Ectodermal cell (in vitro differentiated cells): Measurements from ENCODE around the gene RPS6KC1.
A peak's percentile ranks its signal among the peaks of the same experiment; 100 is the strongest.

ENCODE experiments used
- H3K27ac ChIP-seq: 2 replicates; pipeline ENCODE4 v1.7.0; 2013; ENCODE audit warnings: mild to moderate bottlenecking, low read depth, low read length; ENCODE audit not compliant: insufficient read depth, poor library complexity, severe bottlenecking
- H3K27me3 ChIP-seq: 2 replicates; pipeline ENCODE4 v1.7.0; 2013; ENCODE audit warnings: mild to moderate bottlenecking, low read length; ENCODE audit not compliant: insufficient read depth, control insufficient read depth, poor library complexity, severe bottlenecking
- H3K36me3 ChIP-seq: one replicate; pipeline ENCODE4 v1.7.0; 2013; ENCODE audit warnings: low read length; ENCODE audit not compliant: control insufficient read depth, insufficient read depth
- H3K4me1 ChIP-seq: one replicate; pipeline ENCODE4 v1.7.0; 2013; ENCODE audit warnings: low read length; ENCODE audit not compliant: control insufficient read depth, insufficient read depth
- H3K4me3 ChIP-seq: 2 replicates; pipeline ENCODE4 v1.7.0; 2013; ENCODE audit warnings: low read depth, low read length, control low read depth; ENCODE audit not compliant: insufficient read depth
- H3K9me3 ChIP-seq: 2 replicates; pipeline ENCODE4 v1.7.0; 2013; ENCODE audit warnings: mild to moderate bottlenecking, low read length, moderate library complexity; ENCODE audit not compliant: control insufficient read depth
- WGBS, 2 experiments: methylation state at CpG; one replicate each; pipeline ENCODE4 v1.1.7; 2013; ENCODE audit warnings: missing lambda C conversion rate in 2 of 2; 5-methylcytosine and 5-hydroxymethylcytosine counted together

The RPS6KC1 gene

GRCh38 chr1:213269829-213270228, 218.8 kb downstream of the RPS6KC1 start:
- Histone ChIP-seq H3K36me3 (no peaks in the 10 kb centered on the region), H3K4me1 (no peaks in the 10 kb centered on the region), H3K27me3 (no peaks in the 10 kb centered on the region), H3K9me3 (no peaks in the 10 kb centered on the region), H3K4me3 (no peak overlapping the region), H3K27ac (no peak overlapping the region)
- WGBS, 2 experiments, result 92 to 95% methylated on average over 1 of the region's 1 CpG

- 67 to 83% methylated on average over 1 of the region's 2 CpGs for WGBS, 2 experiments
- no peak overlapping the region for H3K4me3 ChIP-seq
- no peaks in the 10 kb centered on the region for H3K9me3 ChIP-seq
- H3K27me3 ChIP-seq, result no peaks in the 10 kb centered on the region
- H3K36me3 ChIP-seq, result no peaks in the 10 kb centered on the region
- no peaks in the 10 kb centered on the region for H3K4me1 ChIP-seq
- H3K27ac ChIP-seq, result no peak overlapping the region
These were observed 222.5 kb downstream of the RPS6KC1 start for GRCh38 chr1:213273546-213273945.

- Histone ChIP-seq H3K36me3 (no peaks in the 10 kb centered on the region), H3K27me3 (no peaks in the 10 kb centered on the region), H3K4me1 (no peaks in the 10 kb centered on the region), H3K9me3 (no peaks in the 10 kb centered on the region), H3K27ac (no peak overlapping the region), H3K4me3 (no peak overlapping the region)
These were observed 223.1 kb downstream of the RPS6KC1 start for GRCh38 chr1:213274140-213274539.

- Histone ChIP-seq H3K27me3 (no peaks in the 10 kb centered on the region), H3K36me3 (no peaks in the 10 kb centered on the region), H3K4me3 (no peak overlapping the region), H3K27ac (no peak overlapping the region), H3K4me1 (no peaks in the 10 kb centered on the region), H3K9me3 (no peaks in the 10 kb centered on the region)
- no CpG with 5 or more reads among the region's 1 CpG for WGBS, 2 experiments
These were observed 224.3 kb downstream of the RPS6KC1 start for GRCh38 chr1:213275293-213275692.

- Histone ChIP-seq H3K9me3 (no peaks in the 10 kb centered on the region), H3K27me3 (no peaks in the 10 kb centered on the region), H3K4me3 (no peak overlapping the region), H3K4me1 (peaks cover 4% of the 10 kb centered on the region), H3K36me3 (no peaks in the 10 kb centered on the region), H3K27ac (no peak overlapping the region)
- WGBS, 2 experiments, result 89 to 93% methylated on average over 2 of the region's 2 CpGs
These were observed 225.2 kb downstream of the RPS6KC1 start for GRCh38 chr1:213276236-213276635.

- no peak overlapping the region for H3K27ac ChIP-seq
- no peaks in the 10 kb centered on the region for H3K36me3 ChIP-seq
- WGBS, 2 experiments, result 91 to 95% methylated on average over 2 of the region's 2 CpGs
- no peaks in the 10 kb centered on the region for H3K27me3 ChIP-seq
- H3K9me3 ChIP-seq, result no peaks in the 10 kb centered on the region
- H3K4me1 ChIP-seq, result peaks cover 12% of the 10 kb centered on the region
- H3K4me3 ChIP-seq, result no peak overlapping the region
These were observed 226.0 kb downstream of the RPS6KC1 start for GRCh38 chr1:213277036-213277435.

- no peaks in the 10 kb centered on the region for H3K27me3 ChIP-seq
- peaks cover 15% of the 10 kb centered on the region for H3K4me1 ChIP-seq
- no peak overlapping the region for H3K27ac ChIP-seq
- H3K9me3 ChIP-seq, result no peaks in the 10 kb centered on the region
- H3K4me3 ChIP-seq, result no peak overlapping the region
- no peaks in the 10 kb centered on the region for H3K36me3 ChIP-seq
These were observed 228.4 kb downstream of the RPS6KC1 start for GRCh38 chr1:213279410-213279809.

- no peaks in the 10 kb centered on the region for H3K36me3 ChIP-seq
- H3K9me3 ChIP-seq, result no peaks in the 10 kb centered on the region
- H3K4me1 ChIP-seq, result peaks cover 15% of the 10 kb centered on the region
- no peaks in the 10 kb centered on the region for H3K27me3 ChIP-seq
- no peak overlapping the region for H3K4me3 ChIP-seq
- peak overlapping the region; percentile 30 for H3K27ac ChIP-seq
- 41 to 45% methylated on average over 13 of the region's 13 CpGs for WGBS, 2 experiments
These were observed 230.7 kb downstream of the RPS6KC1 start for GRCh38 chr1:213281640-213282301.

GRCh38 chr1:213284626-213285025, 233.6 kb downstream of the RPS6KC1 start:
- H3K27ac ChIP-seq, result no peak overlapping the region
- no peaks in the 10 kb centered on the region for H3K9me3 ChIP-seq
- H3K36me3 ChIP-seq, result no peaks in the 10 kb centered on the region
- no peak overlapping the region for H3K4me3 ChIP-seq
- H3K27me3 ChIP-seq, result no peaks in the 10 kb centered on the region
- peaks cover 15% of the 10 kb centered on the region for H3K4me1 ChIP-seq

GRCh38 chr1:213286235-213286634, 235.2 kb downstream of the RPS6KC1 start:
- Histone ChIP-seq H3K27ac (no peak overlapping the region), H3K27me3 (no peaks in the 10 kb centered on the region), H3K4me3 (no peak overlapping the region), H3K4me1 (peaks cover 12% of the 10 kb centered on the region), H3K36me3 (no peaks in the 10 kb centered on the region), H3K9me3 (no peaks in the 10 kb centered on the region)
- WGBS, 2 experiments, result 100% methylated on average over 1 of the region's 1 CpG

- Histone ChIP-seq H3K27ac (no peak overlapping the region), H3K36me3 (no peaks in the 10 kb centered on the region), H3K4me3 (no peak overlapping the region), H3K27me3 (no peaks in the 10 kb centered on the region), H3K9me3 (no peaks in the 10 kb centered on the region), H3K4me1 (no peaks in the 10 kb centered on the region)
- 94 to 97% methylated on average over 3 to 5 of the region's 5 CpGs for WGBS, 2 experiments
These were observed 236.9 kb downstream of the RPS6KC1 start for GRCh38 chr1:213287987-213288386.
